ENCODE results near the gene EVI5.

EVI5 gene

DNA sequence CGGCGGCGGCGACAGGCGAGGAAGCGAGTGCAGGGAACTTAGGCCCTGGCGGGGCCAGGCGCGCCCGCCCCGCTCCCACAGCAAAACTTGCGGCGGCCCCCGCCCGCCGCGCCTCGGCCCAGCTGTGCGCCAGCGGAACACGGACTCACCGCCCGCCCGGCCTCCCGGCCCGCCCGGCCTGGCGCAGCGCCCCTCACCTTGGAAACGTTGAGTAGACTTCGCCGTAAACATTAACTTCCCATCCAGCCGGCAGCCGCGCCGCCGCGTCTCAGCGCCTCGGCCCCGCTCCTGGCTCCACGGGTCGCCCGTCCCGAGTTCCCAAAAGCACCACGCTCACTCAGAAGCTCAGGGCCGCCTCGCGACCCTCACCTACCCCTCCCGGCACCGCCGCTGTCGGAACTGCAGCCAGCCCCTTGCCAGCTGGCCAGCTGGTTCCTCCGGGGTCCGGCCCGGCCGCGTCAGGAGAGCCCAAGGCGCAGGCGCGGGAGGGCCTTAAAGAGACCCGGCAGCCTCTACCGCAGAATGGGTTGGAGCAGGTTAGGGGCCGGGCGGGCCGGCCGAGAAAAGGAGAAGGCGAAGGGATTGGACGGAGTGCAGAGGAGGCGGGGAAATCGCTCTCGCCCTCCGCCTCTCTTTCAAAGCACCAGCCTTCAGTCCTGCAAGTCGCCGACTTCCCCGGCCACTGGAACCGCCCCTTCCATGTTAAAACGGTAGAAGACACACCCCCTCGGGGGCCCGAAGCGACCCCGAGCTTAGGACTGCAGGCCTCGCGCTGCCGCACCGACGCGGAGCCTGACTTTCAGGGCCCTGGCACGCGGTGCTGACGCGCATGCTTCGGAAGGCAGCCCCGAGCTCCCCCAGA lies at the start of gene EVI5:
TSS of gene EVI5 (minus strand) at position 470 of the 862 bp plus-strand sequence. CDS start 48,562 bp downstream, outside the sequence.
- peak; percentile 93 for DNase-seq

DNA sequence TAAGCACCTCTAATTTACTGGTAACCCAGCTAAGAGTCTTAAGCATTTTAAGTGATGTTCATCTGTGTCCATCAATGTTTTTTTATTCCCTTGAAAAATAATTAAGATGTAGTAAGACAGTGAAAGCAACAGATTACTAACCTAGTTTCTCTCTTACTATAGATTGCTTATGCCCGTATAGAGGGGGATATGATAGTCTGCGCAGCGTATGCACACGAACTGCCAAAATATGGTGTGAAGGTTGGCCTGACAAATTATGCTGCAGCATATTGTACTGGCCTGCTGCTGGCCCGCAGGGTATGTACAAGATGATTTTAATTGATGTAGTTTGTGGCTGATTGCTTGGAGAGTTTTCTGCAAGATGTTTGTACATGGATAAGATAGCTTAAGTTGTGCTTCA lies 49.7 kb upstream of the EVI5 start:
- DNase-seq = no peak

DNA sequence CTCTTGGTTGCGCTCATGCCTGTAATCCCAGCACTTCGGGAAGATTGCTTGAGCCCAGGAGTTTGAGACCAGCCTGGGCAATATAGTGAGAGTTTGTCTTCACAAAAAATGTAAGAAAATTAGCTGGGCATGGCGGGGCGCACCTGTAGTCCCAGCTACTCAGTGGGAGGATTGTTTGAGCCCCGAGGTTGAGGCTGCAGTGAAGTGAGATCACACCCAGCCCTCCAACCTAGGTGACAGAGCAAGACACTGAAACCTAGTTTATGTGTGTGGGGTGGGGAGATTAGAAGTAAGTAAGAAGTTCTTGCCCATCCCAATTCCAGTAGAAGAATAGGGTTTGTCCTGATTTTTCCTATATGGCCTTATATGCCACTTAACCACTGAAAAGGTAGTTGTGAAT lies 48.9 kb upstream of the EVI5 start:
- no peak for DNase-seq

DNA sequence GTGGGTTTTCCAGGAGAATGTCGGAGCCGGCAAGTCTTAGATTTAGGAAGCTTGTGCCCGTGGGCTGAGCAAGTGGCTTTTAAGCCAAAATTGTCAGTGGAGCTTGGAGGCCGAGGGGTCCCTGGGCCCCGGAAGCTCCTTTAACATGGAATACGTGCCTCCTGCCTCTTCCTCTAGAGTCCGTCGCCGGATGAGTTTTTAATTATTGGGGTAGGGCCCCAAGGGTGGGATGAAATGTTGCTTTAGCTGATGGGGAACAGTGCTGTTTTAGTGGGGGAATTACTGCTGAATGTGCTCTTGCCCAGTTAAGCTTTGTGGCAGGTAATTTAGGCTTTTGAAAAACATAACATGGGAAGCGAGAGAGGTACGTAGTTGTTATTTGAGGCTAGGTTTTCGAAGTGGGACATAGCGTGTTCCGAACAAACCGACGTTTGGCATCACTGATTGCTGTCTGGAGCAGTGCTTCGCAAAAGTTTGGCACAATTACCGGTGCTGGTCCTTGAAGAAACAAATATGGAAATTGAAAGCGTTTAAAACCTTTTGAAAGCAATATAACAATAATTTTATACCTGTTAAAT lies 47.7 kb upstream of the EVI5 start:
- DNase-seq = peak; percentile 15

DNA sequence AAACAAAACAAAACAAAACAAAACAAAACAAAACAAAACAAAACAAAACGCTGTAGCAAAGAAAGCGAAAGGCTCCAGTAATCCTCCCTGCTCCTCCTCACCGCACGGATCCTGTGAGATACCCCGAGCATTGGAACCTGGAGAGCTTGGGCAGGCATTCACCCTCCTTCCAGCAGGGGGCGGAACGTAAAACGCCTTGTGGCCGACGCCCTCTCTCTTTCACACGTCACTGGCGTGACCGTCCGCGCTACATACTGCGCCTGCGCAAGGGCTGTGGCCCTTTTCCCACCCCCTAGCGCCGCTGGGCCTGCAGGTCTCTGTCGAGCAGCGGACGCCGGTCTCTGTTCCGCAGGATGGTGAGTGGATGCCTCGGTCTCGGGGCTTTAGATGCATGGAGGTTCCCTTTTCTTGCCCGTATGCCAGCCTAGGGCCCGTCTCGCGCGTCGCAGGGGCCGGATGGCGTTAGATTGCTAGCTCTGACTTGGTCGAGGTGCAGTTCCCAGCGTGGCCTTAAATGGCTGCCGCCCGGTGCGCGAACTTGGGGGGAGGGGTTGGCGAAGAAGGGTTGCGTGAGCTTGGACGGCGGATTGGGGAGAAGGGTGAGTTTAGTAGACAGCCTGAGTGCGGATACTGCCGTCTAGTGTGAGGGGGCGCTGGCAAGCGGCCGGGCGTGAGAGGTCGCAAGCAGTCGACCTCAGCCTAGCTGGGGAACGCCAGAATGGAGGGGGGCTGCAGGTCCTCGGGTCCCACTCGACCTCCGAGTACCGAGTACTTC lies 47.0 kb upstream of the EVI5 start, which contains the start of gene RPL5:
TSS of gene RPL5 (plus strand) at position 279 of the 775 bp plus-strand sequence. CDS start at position 354, 75 bp downstream.
- DNase-seq = peak; percentile 97

DNA sequence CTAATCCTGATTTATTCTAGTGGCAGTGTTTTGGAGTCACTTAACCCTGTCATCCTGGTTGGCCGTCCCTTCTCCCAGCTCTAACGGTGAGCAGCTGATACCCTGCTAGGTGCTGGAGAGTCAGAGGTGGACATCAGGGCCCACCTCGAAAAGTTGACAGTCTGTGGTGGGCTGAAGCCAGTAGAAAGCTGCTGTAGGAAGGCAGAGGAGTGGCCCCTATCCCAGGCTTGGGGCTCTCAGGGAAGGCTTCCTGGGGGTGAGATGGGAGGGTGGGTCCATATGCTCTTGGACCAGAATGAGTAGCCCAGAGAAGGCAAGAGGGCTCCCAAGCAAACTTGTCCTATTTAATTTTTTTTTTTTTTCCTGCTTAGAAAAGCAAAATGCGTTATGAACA lies 46.5 kb upstream of the EVI5 start:
- DNase-seq = no peak

DNA sequence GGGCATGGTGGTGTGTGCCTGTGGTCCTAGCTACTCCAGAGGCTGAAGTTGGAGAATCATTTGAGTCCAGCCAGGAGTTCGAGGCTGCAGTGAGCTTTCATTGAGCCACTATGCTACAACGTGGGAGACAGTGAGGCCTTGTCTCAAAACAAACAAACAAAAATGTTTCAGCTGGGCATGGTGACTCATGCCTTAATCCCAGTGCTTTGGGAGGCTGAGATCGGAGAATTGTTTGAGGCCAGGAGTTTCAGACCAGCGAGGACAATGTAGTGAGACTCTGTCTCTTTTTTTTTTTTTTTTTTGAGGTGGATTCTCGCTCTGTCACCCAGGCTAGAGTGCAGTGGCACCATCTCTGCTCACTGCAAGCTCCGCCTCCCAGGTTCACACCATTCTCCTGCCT lies 41.9 kb upstream of the EVI5 start:
- DNase-seq = no peak

DNA sequence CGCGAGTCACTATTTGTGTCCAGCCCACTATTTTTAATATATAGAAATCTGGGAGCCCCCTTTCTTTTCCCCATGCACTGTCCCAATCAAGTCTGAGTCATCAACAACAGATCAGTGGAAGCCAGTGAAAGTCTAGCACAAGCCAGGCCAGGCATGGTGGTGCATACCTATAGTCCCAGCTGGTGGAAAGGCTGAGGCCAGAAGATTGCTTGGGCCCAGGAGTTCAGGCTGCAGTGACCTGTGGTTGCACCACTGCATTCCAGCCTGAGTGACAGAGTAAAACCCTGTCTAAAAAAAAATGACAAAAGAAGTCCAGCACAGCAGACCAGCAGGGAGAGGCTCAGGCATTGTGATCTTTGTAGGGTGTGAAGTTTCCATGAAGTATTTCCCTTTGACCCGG lies 38.0 kb upstream of the EVI5 start:
- no peak for DNase-seq

DNA sequence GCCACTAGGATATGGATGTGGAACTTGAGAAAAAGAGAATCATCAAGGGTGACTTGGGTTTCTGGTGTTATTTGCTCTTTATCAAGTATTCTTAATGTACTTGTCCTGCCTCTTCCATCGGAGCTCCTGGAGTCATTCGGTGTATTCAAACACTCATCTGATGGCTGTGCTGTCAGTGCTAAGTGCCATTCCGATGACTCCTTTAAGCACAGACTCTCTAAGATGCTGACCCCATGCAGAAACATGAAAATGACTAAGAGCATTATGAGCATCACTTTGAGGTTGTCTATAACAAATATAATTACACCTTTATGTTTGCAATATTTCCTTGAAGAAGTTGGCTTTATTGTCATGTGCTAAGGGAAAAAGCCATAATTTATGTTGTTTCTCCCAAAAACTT lies 35.6 kb upstream of the EVI5 start:
- no peak for DNase-seq

DNA sequence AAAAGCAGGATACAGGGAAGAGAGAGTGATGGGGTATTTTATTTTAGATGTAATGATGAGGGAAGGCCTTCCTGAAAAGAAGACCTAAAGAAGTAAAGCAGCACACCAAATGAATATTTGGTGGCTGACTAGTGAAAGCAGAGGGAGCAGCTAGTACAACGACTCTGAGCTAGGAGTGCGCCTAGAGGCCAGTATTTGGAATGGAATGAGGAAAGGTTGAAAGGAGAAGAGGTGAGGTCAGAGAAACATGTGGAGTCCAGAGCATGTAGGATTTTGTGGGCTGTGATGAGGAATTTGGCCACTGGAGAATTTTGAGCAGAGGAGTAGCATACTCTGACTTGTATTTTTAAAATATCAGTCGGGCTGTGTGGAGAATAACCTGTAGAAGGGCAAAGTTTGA lies 35.1 kb upstream of the EVI5 start:
- no peak for DNase-seq

DNA sequence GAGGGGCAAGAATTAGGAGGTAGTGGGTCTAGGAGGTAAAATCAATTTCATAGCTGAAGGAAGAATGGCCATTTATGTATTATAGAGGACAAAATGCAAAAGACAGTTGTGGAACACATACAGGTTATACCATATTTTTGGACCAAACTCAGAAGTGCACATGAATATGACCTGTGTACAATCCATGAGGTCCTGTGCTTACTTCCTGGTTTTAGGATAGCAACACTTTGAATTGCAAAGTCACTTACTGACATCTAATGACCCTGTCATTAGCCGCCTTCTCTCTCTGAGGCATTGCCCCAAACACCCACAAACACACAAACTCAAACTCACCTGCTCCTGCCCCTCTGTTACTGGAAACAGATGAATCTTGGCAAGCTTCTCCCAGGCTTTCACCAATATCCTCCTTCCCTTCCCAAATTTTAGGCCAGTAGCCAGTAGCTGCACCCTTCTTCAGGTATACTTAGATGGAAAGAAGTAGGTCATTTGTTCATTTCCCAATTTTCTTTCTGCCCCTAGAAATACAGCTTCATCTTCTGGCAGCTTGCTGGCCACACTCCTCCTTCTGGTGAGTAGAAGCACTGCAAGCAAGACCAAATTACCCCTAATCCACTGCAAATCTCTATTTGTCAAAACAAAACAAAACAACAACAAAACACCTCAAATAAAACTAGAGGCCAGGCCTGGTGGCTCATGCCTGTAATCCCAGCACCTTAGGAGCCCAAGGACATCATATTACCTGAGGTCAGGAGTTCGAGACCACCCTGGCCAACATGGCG lies 33.3 kb upstream of the EVI5 start:
- DNase-seq = no peak

DNA sequence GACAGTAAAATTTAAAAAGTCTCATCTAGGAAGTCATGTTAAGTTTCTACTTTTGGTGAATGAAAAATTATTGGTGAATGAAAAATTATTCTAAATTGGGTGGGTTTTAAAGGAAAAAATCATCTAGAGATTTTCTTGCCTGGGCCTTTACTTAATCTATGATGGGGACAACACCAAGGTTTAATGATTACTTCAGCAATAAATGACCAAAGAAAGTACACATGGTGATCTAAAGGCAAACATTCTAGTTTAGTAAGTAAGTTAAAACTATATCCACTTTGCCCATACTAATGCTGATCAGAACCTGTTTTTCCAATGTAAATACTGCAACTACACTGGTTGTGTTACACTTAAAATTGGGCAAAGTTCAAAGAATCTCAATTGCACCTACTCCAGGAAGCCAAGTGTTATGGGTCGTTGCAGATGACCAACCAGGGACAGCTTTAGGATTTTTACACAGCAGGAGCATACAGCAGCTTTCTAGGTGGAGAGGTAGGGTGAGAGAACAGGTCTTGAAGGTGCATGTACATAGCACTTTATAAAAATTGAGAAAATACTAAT lies 32.3 kb upstream of the EVI5 start:
- no peak for DNase-seq

DNA sequence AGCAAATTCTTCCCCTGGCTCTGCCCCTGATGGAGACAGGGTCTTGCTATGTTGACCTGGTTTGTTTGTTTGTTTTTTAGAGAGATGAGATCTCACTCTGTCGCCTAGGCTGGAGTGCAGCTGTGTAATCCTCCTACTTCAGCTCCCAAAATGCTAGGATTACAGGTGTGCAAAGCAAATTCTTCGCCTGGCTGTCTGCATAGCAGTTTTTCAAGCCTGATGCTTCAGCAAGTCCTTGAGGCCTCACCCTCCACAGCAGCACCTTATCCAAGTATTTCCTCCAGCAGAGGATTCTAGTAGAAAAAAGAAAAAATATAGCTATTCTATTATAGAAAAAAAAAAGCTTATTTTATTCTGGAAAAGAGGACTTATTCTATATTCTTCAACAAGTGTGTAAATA lies 31.8 kb upstream of the EVI5 start:
- DNase-seq = no peak

DNA sequence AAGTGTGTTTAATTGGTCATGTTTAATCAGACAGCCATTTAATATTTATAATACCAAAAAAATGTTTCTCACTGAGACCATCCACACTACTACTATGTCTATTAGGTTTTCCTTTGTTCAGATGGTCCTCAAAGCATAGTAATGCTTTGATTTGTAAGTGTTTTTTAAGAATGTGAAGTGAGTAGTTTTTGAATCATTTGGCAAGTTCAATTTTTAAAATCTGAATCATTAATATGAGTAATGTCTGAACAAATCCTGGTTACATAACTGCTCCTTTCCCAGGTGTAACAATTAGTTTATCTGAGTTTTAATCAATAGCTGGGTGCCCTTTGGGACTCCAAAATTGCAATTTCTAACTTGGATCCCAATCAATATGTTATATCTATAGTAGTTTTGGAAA lies 23.5 kb upstream of the EVI5 start:
- DNase-seq = no peak

DNA sequence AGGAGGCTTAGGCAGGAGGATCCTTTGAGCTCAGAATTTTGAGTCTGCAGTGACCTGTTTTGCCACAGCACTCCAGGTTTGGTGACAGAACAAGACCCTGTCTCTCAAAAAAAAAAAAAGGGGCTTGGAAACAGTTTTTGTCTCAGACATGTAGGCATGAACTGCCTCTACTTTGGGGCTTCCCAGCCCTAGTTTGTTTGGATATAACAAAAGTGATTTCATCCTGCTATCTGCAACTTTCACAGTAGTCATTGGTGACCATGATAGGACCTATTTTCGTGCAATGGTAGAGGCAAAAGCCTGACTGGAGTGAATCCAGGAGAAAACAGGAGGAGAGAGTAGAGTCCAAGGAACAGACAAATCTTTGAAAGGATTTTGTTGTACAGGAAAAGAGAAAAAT lies 20.3 kb upstream of the EVI5 start:
- no peak for DNase-seq

DNA sequence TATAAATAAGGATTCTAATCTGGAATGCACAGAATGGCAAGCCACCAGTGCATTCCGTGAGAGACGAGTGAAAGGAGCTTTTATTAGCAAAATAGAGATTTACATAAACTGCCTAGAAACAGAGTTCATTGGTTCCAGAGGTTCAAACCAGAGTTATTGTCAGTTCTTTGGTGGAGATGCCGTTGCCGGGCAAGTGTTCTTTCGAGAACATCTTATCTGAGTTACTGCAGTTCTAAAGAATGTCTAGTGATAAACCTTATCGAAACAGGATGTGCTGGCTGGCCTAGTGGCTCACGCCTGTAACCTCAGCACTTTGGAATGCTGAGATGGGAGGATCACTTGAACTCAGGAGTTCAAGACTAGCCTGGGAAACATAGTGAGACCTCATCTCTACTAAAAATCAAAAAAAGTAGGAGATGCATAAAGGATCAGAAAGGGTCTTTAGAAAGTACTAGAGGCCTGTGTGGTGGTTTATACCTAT lies 19.9 kb upstream of the EVI5 start:
- peak; percentile 69 for DNase-seq

DNA sequence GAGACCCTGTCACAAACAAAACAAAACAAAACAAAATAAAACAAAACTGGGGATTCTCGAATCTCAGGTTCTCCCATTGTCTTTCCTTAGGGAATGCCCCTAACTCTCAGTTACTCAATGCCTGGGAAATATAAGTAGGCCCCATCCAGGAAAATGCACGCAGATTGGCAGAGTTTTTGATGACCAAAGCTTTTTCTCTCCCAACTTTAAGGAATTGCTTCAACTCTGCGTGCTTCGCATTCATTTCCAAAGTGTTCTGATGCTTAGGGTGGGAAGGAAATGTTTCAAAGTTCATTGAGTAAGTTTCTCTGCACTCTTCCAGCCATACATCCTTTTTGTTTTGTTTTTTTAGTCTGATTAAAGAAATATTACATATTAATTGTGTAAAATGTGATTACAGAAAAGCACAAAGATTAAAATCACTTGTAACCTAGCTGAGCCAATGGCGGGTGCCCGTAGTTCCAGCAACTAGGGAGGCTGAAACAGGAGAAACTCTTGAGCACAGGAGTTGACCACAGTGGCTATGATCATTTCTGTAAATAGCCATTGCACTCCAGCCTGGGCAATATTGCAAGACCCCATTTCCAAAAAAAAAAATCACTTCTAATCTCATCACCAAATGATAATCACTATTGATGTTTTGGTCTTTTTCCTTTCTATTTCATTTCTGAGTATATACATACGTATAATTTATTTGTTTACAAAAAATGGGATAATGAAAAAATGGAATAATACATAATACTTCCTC lies 18.4 kb upstream of the EVI5 start:
- DNase-seq = no peak

DNA sequence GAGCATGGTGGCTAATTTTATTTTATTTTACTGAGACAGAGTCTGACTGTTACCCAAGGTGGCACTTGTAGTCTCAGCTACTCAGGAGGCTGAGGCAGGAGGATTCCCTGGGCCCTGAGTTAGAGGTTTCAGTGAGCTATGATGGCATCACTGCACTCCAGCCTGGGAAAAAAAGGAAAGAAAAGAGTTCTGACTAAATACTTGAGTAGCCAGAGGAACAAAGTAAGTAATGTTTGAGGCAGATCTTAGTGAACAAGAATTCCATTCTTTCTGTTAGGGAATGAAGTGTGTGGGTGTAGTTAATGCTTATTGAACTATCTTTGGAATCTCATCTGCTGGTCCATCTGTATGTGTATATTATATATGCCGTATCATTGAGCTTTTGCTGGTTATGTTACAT lies 13.1 kb upstream of the EVI5 start:
- DNase-seq = no peak

DNA sequence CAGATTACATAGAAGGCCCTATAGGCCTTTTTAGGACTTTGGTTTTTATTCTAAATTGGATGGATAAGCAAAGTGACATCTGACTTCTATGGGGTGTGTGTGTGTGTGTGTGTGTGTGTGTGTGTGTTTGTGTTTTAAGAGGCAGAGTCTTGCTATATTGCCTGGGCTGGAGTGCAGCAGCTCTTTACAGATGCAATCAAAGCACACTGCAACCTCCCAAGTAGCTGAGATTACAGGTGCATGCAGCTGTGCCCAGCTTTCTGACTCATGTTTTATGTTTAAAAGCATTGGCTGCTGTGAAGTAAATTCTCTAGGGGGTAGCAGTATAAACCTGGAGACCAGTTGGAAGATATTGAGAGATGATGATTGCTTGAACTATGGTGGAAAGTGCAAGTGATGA lies 12.4 kb upstream of the EVI5 start:
- no peak for DNase-seq

DNA sequence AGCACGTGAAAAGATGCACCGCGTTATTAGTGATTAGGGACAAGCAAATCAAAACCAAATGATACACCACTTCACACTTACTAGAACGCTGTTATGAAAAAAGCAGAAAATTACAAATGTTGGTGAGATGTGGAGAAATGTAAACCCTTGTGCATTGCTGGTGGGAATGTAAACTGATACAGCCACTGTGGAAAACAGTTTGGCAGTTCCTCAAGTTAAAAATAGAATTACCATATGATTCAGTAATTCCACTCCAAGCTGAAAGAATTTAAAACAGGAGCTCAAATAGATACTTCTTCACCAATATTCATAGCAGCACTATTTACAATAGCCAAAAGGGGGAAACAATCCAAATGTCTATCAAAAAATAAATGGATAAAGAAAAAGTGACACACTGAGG lies 10.3 kb upstream of the EVI5 start:
- no peak for DNase-seq

DNA sequence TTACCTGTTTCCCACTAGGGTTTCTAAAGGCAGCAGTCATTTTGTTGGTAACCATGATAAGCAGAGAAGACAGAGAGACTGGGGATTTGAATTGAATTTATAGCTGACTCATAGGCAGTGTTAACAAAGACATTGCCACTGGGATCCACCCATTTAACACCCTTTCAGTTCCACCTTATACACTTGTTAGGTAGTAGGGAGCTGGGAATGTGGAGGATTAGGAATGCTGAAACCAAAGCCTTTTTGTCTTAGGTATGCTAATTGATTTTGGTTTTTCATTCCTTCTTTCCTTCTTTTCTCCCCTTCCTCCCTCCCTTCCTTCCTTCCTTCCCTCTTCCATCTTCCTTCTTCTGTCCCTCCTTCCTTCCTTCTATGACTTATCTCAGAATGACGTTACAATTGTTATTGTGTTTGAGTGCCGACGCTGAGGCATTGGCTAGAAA lies 7.5 kb upstream of the EVI5 start:
- no peak for DNase-seq

Data from midbrain (tissue), 1 donor.